CD4-positive, alpha-beta T cell (primary cell): ENCODE results near the gene TCEA3. TPM values are rescaled to one million over a fixed set of nuclear protein-coding genes. Genes with fewer than 3 reads are reported as not detected.
A peak's percentile ranks its signal among the peaks of the same experiment; 100 is the strongest.

ENCODE experiments used
- ATAC-seq: fragments of 200-7000 bp; cut with Tn5 transposase; one replicate; pipeline ENCODE4 v1.10.0; 2022; ENCODE audit warnings: mild to moderate bottlenecking; ENCODE audit not compliant: poor library complexity
- CTCF ChIA-PET: fragments of 350-600 bp; sonication (Branson Sonifier 250); formaldehyde crosslinking; loops from one replicate; lab custom pipeline; 2021; ENCODE audit warnings: antibody characterized with exemption, inconsistent platforms; lab: Charles Lee
- POLR2A ChIA-PET: fragments of 350-600 bp; sonication (Branson Sonifier 250); formaldehyde crosslinking; loops from one replicate; lab custom pipeline; 2021; ENCODE audit warnings: antibody characterized with exemption, inconsistent platforms; lab: Charles Lee
- DNase-seq, 14 experiments: peaks; one replicate each; pipeline ENCODE4 v3.0.0-alpha.2; 2013 to 2020; ENCODE audit warnings: mixed read lengths in 2 of 14
- H3K27ac ChIP-seq, 2 donors: one replicate each; pipeline versions ENCODE4 v1.5.1 to v1.7.0; 2013; ENCODE audit warnings: low read length in 2 of 2, low read depth in 1 of 2, mild to moderate bottlenecking in 1 of 2
- H3K27me3 ChIP-seq, 2 experiments: 1 replicate in 1 of 2; 2 replicates in 1 of 2; pipeline versions ENCODE4 v1.6.1 to v1.7.0; 2013; ENCODE audit warnings: low read length in 2 of 2, control low read depth in 1 of 2, mild to moderate bottlenecking in 1 of 2, moderate library complexity in 1 of 2; ENCODE audit not compliant: insufficient read depth in 2 of 2, control insufficient read depth in 1 of 2
- H3K36me3 ChIP-seq: one replicate; pipeline ENCODE4 v1.6.1; 2013; ENCODE audit warnings: low read length, control low read depth; ENCODE audit not compliant: insufficient read depth
- H3K4me1 ChIP-seq: one replicate; pipeline ENCODE4 v1.6.1; 2013; ENCODE audit warnings: low read length, control low read depth; ENCODE audit not compliant: insufficient read depth
- H3K4me3 ChIP-seq: one replicate; pipeline ENCODE4 v1.5.1; 2013; ENCODE audit warnings: mild to moderate bottlenecking, low read length, moderate library complexity
- H3K9me3 ChIP-seq, 2 experiments: 1 replicate in 1 of 2; 2 replicates in 1 of 2; pipeline versions ENCODE4 v1.6.1 to v1.7.0; 2013; ENCODE audit warnings: low read length in 2 of 2, mild to moderate bottlenecking in 2 of 2, control low read depth in 1 of 2, moderate library complexity in 1 of 2; ENCODE audit not compliant: control insufficient read depth in 1 of 2, insufficient read depth in 1 of 2
- H3K27ac Mint-ChIP-seq: one replicate; pipeline ENCODE4 v1.8.0; 2020; ENCODE audit warnings: mixed read lengths
- H3K27me3 Mint-ChIP-seq: one replicate; pipeline ENCODE4 v1.8.0; 2021; ENCODE audit warnings: mixed read lengths
- H3K36me3 Mint-ChIP-seq: one replicate; pipeline ENCODE4 v1.8.0; 2021; ENCODE audit warnings: low read depth, mixed read lengths
- H3K4me1 Mint-ChIP-seq: one replicate; pipeline ENCODE4 v1.8.0; 2021; ENCODE audit warnings: low read depth, mixed read lengths
- H3K4me3 Mint-ChIP-seq: one replicate; pipeline ENCODE4 v1.8.0; 2020; ENCODE audit warnings: mild to moderate bottlenecking, mixed read lengths
- H3K9me3 Mint-ChIP-seq: one replicate; pipeline ENCODE4 v1.8.0; 2020; ENCODE audit warnings: mixed read lengths
- CTCF ChIP-seq: fragments of 200-600 bp; IDR thresholded peaks from one replicate; pipeline ENCODE4 v1.8.0; 2022; ENCODE audit warnings: antibody characterized with exemption, mild to moderate bottlenecking
- intact Hi-C, 2 experiments: fragments of 100-400 bp; cut with DNase I in 1 of 2; cut with micrococcal nuclease in 1 of 2; formaldehyde crosslinking; loops; one replicate each; pipeline versions ENCODE4 v1.15.1 to v1.9.0; 2023 to 2025; cut with DNase I, micrococcal nuclease
- total RNA-seq, 174 experiments: library from RNA in 2 of 174; stranded (reverse) in 2 of 174; gene quantifications; one replicate each; pipeline ENCODE4 v1.2.3 and lab custom pipeline; 2021 to 2026

Gene TCEA3
- total RNA-seq, 2 experiments from 2014 or later = 33.1 to 34.6 TPM

GRCh38 chr1:23456226-23456625, 31.7 kb upstream of the TCEA3 start:
- Mint-ChIP-seq H3K9me3 (no peaks in the 10 kb centered on the region), H3K27me3 (peaks cover 18% of the 10 kb centered on the region), H3K4me3 (no peak overlapping the region), H3K36me3 (no peaks in the 10 kb centered on the region), H3K27ac (no peak overlapping the region), H3K4me1 (peaks cover 14% of the 10 kb centered on the region)
- Histone ChIP-seq H3K27ac (no peak overlapping the region), H3K4me1 (peaks cover 17% of the 10 kb centered on the region), H3K36me3 (no peaks in the 10 kb centered on the region), H3K4me3 (no peak overlapping the region), H3K9me3 (no peaks in the 10 kb centered on the region), H3K27me3 (peaks cover 2 to 3% of the 10 kb centered on the region in 2 experiments)
- ATAC-seq (no peak), DNase-seq (no peak)
- TF ChIP-seq CTCF = no peak
- ChIA-PET POLR2A (no interaction called here), CTCF (no interaction called here)
- intact Hi-C loops = no loop called here

GRCh38 chr1:23453455-23454000, 29.0 kb upstream of the TCEA3 start:
- POLR2A ChIA-PET = no interaction called here
- DNase-seq = no peak
- no peak overlapping the region for H3K4me3 ChIP-seq
- H3K4me1 Mint-ChIP-seq = peaks cover 14% of the 10 kb centered on the region
- H3K4me1 ChIP-seq = peaks cover 18% of the 10 kb centered on the region
- H3K27me3 Mint-ChIP-seq = peaks cover 18% of the 10 kb centered on the region
- H3K36me3 Mint-ChIP-seq = no peaks in the 10 kb centered on the region
- H3K9me3 Mint-ChIP-seq = no peaks in the 10 kb centered on the region
- ATAC-seq = no peak
- H3K4me3 Mint-ChIP-seq = no peak overlapping the region
- CTCF ChIA-PET = no interaction called here
- peaks cover 0 to 3% of the 10 kb centered on the region in 2 experiments for H3K27me3 ChIP-seq
- no peak for TF ChIP-seq CTCF
- H3K36me3 ChIP-seq = no peaks in the 10 kb centered on the region
- H3K27ac ChIP-seq = no peak overlapping the region
- H3K27ac Mint-ChIP-seq = no peak overlapping the region
- intact Hi-C loops = no loop called here
- no peaks in the 10 kb centered on the region for H3K9me3 ChIP-seq

GRCh38 chr1:23452011-23452411, 27.5 kb upstream of the TCEA3 start:
- H3K36me3 ChIP-seq = no peaks in the 10 kb centered on the region
- H3K4me1 ChIP-seq = peaks cover 18% of the 10 kb centered on the region
- no peak overlapping the region for H3K27ac Mint-ChIP-seq
- H3K27me3 Mint-ChIP-seq = peaks cover 18% of the 10 kb centered on the region
- H3K4me1 Mint-ChIP-seq = peaks cover 14% of the 10 kb centered on the region
- no peak for TF ChIP-seq CTCF
- no peak overlapping the region for H3K4me3 ChIP-seq
- intact Hi-C loops = no loop called here
- CTCF ChIA-PET = no interaction called here
- H3K36me3 Mint-ChIP-seq = no peaks in the 10 kb centered on the region
- POLR2A ChIA-PET = interaction anchor here (0.7 to 1.2 kb wide), 4 partner anchors 10 to 77 kb away, joined by 3 to 5 read pairs (median 4); no protein-coding TSS in a partner anchor
- H3K4me3 Mint-ChIP-seq = no peak overlapping the region
- DNase-seq (peak; percentile 14 to 79 (median 41)), ATAC-seq (peak; percentile 92)
- peaks cover 0 to 3% of the 10 kb centered on the region in 2 experiments for H3K27me3 ChIP-seq
- H3K9me3 Mint-ChIP-seq = no peaks in the 10 kb centered on the region
- H3K9me3 ChIP-seq = no peaks in the 10 kb centered on the region
- no peak overlapping the region for H3K27ac ChIP-seq
